Lung (tissue), 12 donors: ENCODE measurements around the gene COA7. TPM values are rescaled to one million over a fixed set of nuclear protein-coding genes. Genes with fewer than 3 reads are reported as not detected.
"Not testable (repeated sequence)": the region's sequence is repeated elsewhere in the genome, so short reads cannot be mapped to it uniquely, and the experiment has no call there.

Experiments used
- ATAC-seq: fragments of 200-7000 bp; cut with Tn5 transposase; one replicate; pipeline ENCODE4 v1.9.1; 2020; ENCODE audit warnings: moderate number of reproducible peaks; ENCODE audit not compliant: insufficient read depth, low FRiP score
- DNase-seq, 3 donors: peaks; one replicate each; pipeline ENCODE4 v3.0.0-alpha.2; 2013 to 2017
- H3K27ac ChIP-seq, 2 donors: one replicate each; pipeline ENCODE4 v1.5.1; 2013; ENCODE audit warnings: mild to moderate bottlenecking in 2 of 2, moderate library complexity in 2 of 2, control low read depth in 1 of 2, inconsistent platforms in 1 of 2, low read depth in 1 of 2, low read length in 1 of 2
- H3K27me3 ChIP-seq, 3 donors: one replicate each; pipeline ENCODE4 v1.5.1; 2013; ENCODE audit warnings: low read length in 2 of 3; ENCODE audit not compliant: control insufficient read depth in 3 of 3, insufficient read depth in 3 of 3
- H3K36me3 ChIP-seq, 4 donors: one replicate each; pipeline ENCODE4 v1.5.1; 2013; ENCODE audit warnings: low read length in 4 of 4, mild to moderate bottlenecking in 1 of 4, moderate library complexity in 1 of 4; ENCODE audit not compliant: control insufficient read depth in 4 of 4, insufficient read depth in 4 of 4
- H3K4me1 ChIP-seq, 5 donors: one replicate each; pipeline ENCODE4 v1.5.1; 2013; ENCODE audit warnings: low read length in 5 of 5, mild to moderate bottlenecking in 2 of 5, moderate library complexity in 1 of 5; ENCODE audit not compliant: control insufficient read depth in 5 of 5, insufficient read depth in 5 of 5
- H3K4me3 ChIP-seq: one replicate; pipeline ENCODE4 v1.5.1; 2013; ENCODE audit warnings: mild to moderate bottlenecking, control low read depth, moderate library complexity
- H3K9ac ChIP-seq, 2 donors: one replicate each; pipeline ENCODE4 v1.5.1; 2013; ENCODE audit warnings: low read length in 2 of 2, control low read depth in 1 of 2; ENCODE audit not compliant: insufficient read depth in 1 of 2
- H3K9me3 ChIP-seq, 4 donors: one replicate each; pipeline ENCODE4 v1.5.1; 2013; ENCODE audit warnings: low read length in 3 of 4, mild to moderate bottlenecking in 1 of 4, moderate library complexity in 1 of 4; ENCODE audit not compliant: control insufficient read depth in 4 of 4, insufficient read depth in 3 of 4
- CTCF ChIP-seq: IDR thresholded peaks from 2 replicates; pipeline ENCODE4 v1.5.1; 2012; ENCODE audit warnings: mild to moderate bottlenecking; ENCODE audit errors: control extremely low read depth, extremely low read depth
- WGBS, 2 donors: extraction: QIAGEN DNeasy Blood & Tissue Kit; methylation state at CpG; one replicate each; pipeline ENCODE4 v1.1.7; 2013; 5-methylcytosine and 5-hydroxymethylcytosine counted together
- polyA plus RNA-seq, 2 donors: library from polyadenylated mRNA; stranded (reverse); fragments of 200-250 nt; gene quantifications; one replicate each; pipeline ENCODE4 v1.2.1, GENCODE V29; 2013
- total RNA-seq, 2 donors: library from RNA; depleted of rRNA in 1 of 2; stranded (reverse); fragments of >200 nt in 1 of 2; gene quantifications; one replicate each; pipeline ENCODE4 v1.2.1, GENCODE V29; 2014 to 2021
- donor health status: control.
- donor health status: control.
- donor health status: Bipolar disorder and iron deficiency.
- donor health status: healthy.
- donor health status: DM: yes; HTN: yes; CAD: no.

The COA7 gene
- total and polyA plus RNA-seq, 4 donors, result 4.8 to 20.4 (median 8.5) TPM

DNA sequence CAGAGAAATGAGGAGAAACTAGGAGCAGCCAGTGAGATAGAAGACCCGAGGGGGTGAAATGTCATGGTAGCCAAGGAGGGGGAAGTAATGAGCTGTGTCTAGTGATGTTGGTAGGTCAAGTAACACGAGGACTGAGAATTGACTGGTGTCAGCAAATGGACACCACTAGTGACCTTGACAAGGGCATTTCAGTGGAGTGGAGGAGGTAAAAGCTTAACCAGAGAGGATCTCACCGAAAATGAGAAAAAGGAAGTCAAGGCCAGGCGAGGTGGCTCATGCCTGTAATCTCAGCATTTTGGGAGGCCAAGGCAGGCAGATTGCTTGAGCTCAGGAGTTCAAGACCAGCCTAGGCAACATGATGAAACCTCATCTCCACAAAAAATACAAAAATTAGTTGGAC lies 25.1 kb upstream of the COA7 start:
- DNase-seq (no peak), ATAC-seq (no peak)
- H3K9ac ChIP-seq, result no peak overlapping the region
- peaks cover 0 to 8% (median 7%) of the 10 kb centered on the region in 5 donors for H3K4me1 ChIP-seq
- H3K9me3 ChIP-seq, result no peaks in the 10 kb centered on the region
- H3K36me3 ChIP-seq, result no peaks in the 10 kb centered on the region
- no peak for TF ChIP-seq CTCF
- no peak overlapping the region for H3K27ac ChIP-seq
- no peaks in the 10 kb centered on the region for H3K27me3 ChIP-seq
- no peak overlapping the region for H3K4me3 ChIP-seq
- WGBS, 2 donors, result 84 to 87% methylated on average over 4 of the region's 4 CpGs

GRCh38 chr1:52715296-52715695 lies 17.1 kb upstream of the COA7 start:
- H3K4me3 ChIP-seq, H3K27me3 ChIP-seq, H3K27ac ChIP-seq, H3K4me1 ChIP-seq, ATAC-seq, H3K36me3 ChIP-seq, H3K9me3 ChIP-seq, H3K9ac ChIP-seq, DNase-seq: not testable (repeated sequence)
- WGBS, 2 donors, result 94 to 97% methylated on average over 6 of the region's 6 CpGs

- Histone ChIP-seq H3K36me3 (no peaks in the 10 kb centered on the region), H3K4me3 (no peak overlapping the region), H3K9me3 (no peaks in the 10 kb centered on the region), H3K27ac (no peak overlapping the region), H3K9ac (no peak overlapping the region), H3K27me3 (no peaks in the 10 kb centered on the region), H3K4me1 (no peaks in the 10 kb centered on the region)
- no peak for TF ChIP-seq CTCF
- WGBS, 2 donors, result 94 to 95% methylated on average over 4 of the region's 4 CpGs
- DNase-seq, result no peak
- ATAC-seq, result no peak
These were observed 15.4 kb upstream of the COA7 start for GRCh38 chr1:52713590-52713989.

- no peak for TF ChIP-seq CTCF
- no peak overlapping the region for H3K27ac ChIP-seq
- no peak overlapping the region for H3K9ac ChIP-seq
- H3K9me3 ChIP-seq, result no peaks in the 10 kb centered on the region
- no peaks in the 10 kb centered on the region for H3K27me3 ChIP-seq
- WGBS, 2 donors, result 46 to 60% methylated on average over 6 of the region's 6 CpGs
- no peak for DNase-seq
- H3K4me3 ChIP-seq, result no peak overlapping the region
- no peak for ATAC-seq
- no peaks in the 10 kb centered on the region for H3K36me3 ChIP-seq
- no peaks in the 10 kb centered on the region for H3K4me1 ChIP-seq
These were observed 10.9 kb upstream of the COA7 start for GRCh38 chr1:52709016-52709415.
